ENCODE data around the gene NLGN2. TPM values are rescaled to one million over a fixed set of nuclear protein-coding genes. Genes with fewer than 3 reads are reported as not detected.
A peak's percentile ranks its signal among the peaks of the same experiment; 100 is the strongest.

The NLGN2 gene
- total RNA-seq, 1 experiment from 2014 or later = 76.7 TPM

- peak overlapping the region; percentile 97 for H3K4me3 Mint-ChIP-seq
- CTCF ChIA-PET = interaction anchor here (0.6 to 3.8 kb wide), 12 partner anchors 32 to 247 kb away, joined by 3 to 21 read pairs (median 7); partner anchors contain the start of genes ACAP1, NLGN2, PLSCR3 and TMEM256
- H3K36me3 Mint-ChIP-seq = no peaks in the 10 kb centered on the region; the same call in 1 of the 2 replicates
- H3K9me3 Mint-ChIP-seq = no peaks in the 10 kb centered on the region
- DNase-seq (ENCODE audit: low spot score) = peak; percentile 71
- H3K27me3 Mint-ChIP-seq (ENCODE audit: low read depth) = peaks cover 34% of the 10 kb centered on the region
- peaks cover 37% of the 10 kb centered on the region for H3K4me1 Mint-ChIP-seq
- peak overlapping the region; percentile 98 for H3K27ac Mint-ChIP-seq
- POLR2A ChIA-PET = interaction anchor here (0.6 to 2.4 kb wide), 4 partner anchors 12 to 158 kb away, joined by 3 to 15 read pairs (median 6); partner anchors contain the start of genes POLR2A and SLC2A4
- peak; percentile 6 for ATAC-seq
- TF ChIP-seq NFATC4 (CRISPR knock-in tag; IDR thresholded peaks at IDR 0.05) (no peak), ZBTB43 (CRISPR knock-in tag; IDR thresholded peaks at IDR 0.05) (0 out of 2 replicates have a peak, but pooled peaks have one; percentile 10), ZSCAN18 (CRISPR knock-in tag; IDR thresholded peaks at IDR 0.05) (no peak), JUN (CRISPR knock-in tag; IDR thresholded peaks at IDR 0.05) (no peak), FOXP4 (CRISPR knock-in tag; IDR thresholded peaks at IDR 0.05) (no peak), PRDM15 (CRISPR knock-in tag; IDR thresholded peaks at IDR 0.05) (no peak), ERG (CRISPR knock-in tag; IDR thresholded peaks at IDR 0.05) (no peak), ZNF121 (CRISPR knock-in tag; IDR thresholded peaks at IDR 0.05) (no peak), OVOL2 (CRISPR knock-in tag; IDR thresholded peaks at IDR 0.05; ENCODE audit: borderline replicate concordance) (no peak), NR2C2 (CRISPR knock-in tag; IDR thresholded peaks at IDR 0.05) (no peak), CREB1 (CRISPR knock-in tag; IDR thresholded peaks at IDR 0.05) (no peak), USF2 (CRISPR knock-in tag; IDR thresholded peaks at IDR 0.05) (peak; percentile 98), ARID4B (CRISPR knock-in tag; IDR thresholded peaks at IDR 0.05; ENCODE audit: borderline replicate concordance) (peak; percentile 34; the same call in 1 of the 2 replicates), ZNF232 (CRISPR knock-in tag; IDR thresholded peaks at IDR 0.05) (no peak), GTF2I (CRISPR knock-in tag; conservative IDR thresholded peaks at IDR 0.05) (no peak), ATF3 (CRISPR knock-in tag; conservative IDR thresholded peaks at IDR 0.05) (no peak), MAX (CRISPR knock-in tag; IDR thresholded peaks at IDR 0.05) (peak; percentile 82), ZNF671 (CRISPR knock-in tag; IDR thresholded peaks at IDR 0.05) (no peak), TEAD4 (CRISPR knock-in tag; IDR thresholded peaks at IDR 0.05) (no peak), GABPB1 (CRISPR knock-in tag; IDR thresholded peaks at IDR 0.05) (no peak), PRRX2 (CRISPR knock-in tag; IDR thresholded peaks at IDR 0.05) (no peak), FOXK1 (CRISPR knock-in tag; IDR thresholded peaks at IDR 0.05) (no peak)
Measured at GRCh38 chr17:7440113-7440833, 32.6 kb downstream of the NLGN2 start.

Measured in WTC11 (cell line).